RKO (cell line): ENCODE measurements around the gene CBX5.
"Not testable (repeated sequence)": the region's sequence is repeated elsewhere in the genome, so short reads cannot be mapped to it uniquely, and the experiment has no call there.

ENCODE experiments used
- DNase-seq: peaks from one replicate; pipeline ENCODE4 v3.0.0-alpha.2; 2016; ENCODE audit warnings: low spot score

CBX5 gene

GRCh38 chr12:54279632-54280467 lies at the start of gene CBX5:
CBX5 (minus strand) TSS chr12:54280122; CDS start chr12:54257650, 22,472 bp downstream.
- DNase-seq, result peak; percentile 99

GRCh38 chr12:54328595-54329337 lies 48.8 kb upstream of the CBX5 start:
- DNase-seq, result no peak

- DNase-seq, result peak; percentile 51
Observed at GRCh38 chr12:54325442-54326109, 45.7 kb upstream of the CBX5 start.

- peak; percentile 100 for DNase-seq
Observed at GRCh38 chr12:54324617-54325441, 44.9 kb upstream of the CBX5 start, which contains the start of gene COPZ1. COPZ1 (plus strand) TSS chr12:54325131; CDS start chr12:54325164, 33 bp downstream.

- no peak for DNase-seq
Observed at GRCh38 chr12:54321363-54321762, 41.4 kb upstream of the CBX5 start.

GRCh38 chr12:54312309-54312708 lies 32.4 kb upstream of the CBX5 start:
- DNase-seq, result not testable (repeated sequence)

- DNase-seq, result no peak
Observed at GRCh38 chr12:54311051-54311450, 31.1 kb upstream of the CBX5 start.

- no peak for DNase-seq
Observed at GRCh38 chr12:54306925-54307741, 27.2 kb upstream of the CBX5 start.

GRCh38 chr12:54304187-54304810 lies 24.4 kb upstream of the CBX5 start:
- DNase-seq, result no peak

- DNase-seq, result no peak
Observed at GRCh38 chr12:54303640-54304039, 23.7 kb upstream of the CBX5 start.

- DNase-seq, result no peak
Observed at GRCh38 chr12:54301428-54302048, 21.6 kb upstream of the CBX5 start.

- DNase-seq, result no peak
Observed at GRCh38 chr12:54300732-54301427, 21.0 kb upstream of the CBX5 start, which contains the start of gene NFE2. NFE2 (minus strand) TSS chr12:54301015; CDS start chr12:54295248, 5,767 bp downstream.

- DNase-seq, result no peak
Observed at GRCh38 chr12:54300225-54300731, 20.4 kb upstream of the CBX5 start.

- DNase-seq, result no peak
Observed at GRCh38 chr12:54299515-54300224, 19.7 kb upstream of the CBX5 start.

GRCh38 chr12:54298904-54299303 lies 19.0 kb upstream of the CBX5 start:
- DNase-seq, result no peak

- no peak for DNase-seq
Observed at GRCh38 chr12:54296393-54297099, 16.6 kb upstream of the CBX5 start.

GRCh38 chr12:54294953-54295566 lies 15.1 kb upstream of the CBX5 start:
- no peak for DNase-seq
